WI38 (cell line): ENCODE results near the gene SLAMF1.

Experiments used
- H3K4me3 ChIP-seq: 2 replicates; pipeline ENCODE4 v1.5.1; 2011; ENCODE audit warnings: low read depth, mild to moderate bottlenecking, control low read depth, low read length
- TF ChIP-seq, protein P1 (sequence below): IDR thresholded peaks from 2 replicates; pipeline ENCODE4 v1.5.1; 2012; ENCODE audit warnings: low read depth, mild to moderate bottlenecking, control low read depth, low read length

Gene SLAMF1

GRCh38 chr1:160637821-160638539 is 8.9 kb downstream of the SLAMF1 start:
- TF ChIP-seq, protein P1, sequence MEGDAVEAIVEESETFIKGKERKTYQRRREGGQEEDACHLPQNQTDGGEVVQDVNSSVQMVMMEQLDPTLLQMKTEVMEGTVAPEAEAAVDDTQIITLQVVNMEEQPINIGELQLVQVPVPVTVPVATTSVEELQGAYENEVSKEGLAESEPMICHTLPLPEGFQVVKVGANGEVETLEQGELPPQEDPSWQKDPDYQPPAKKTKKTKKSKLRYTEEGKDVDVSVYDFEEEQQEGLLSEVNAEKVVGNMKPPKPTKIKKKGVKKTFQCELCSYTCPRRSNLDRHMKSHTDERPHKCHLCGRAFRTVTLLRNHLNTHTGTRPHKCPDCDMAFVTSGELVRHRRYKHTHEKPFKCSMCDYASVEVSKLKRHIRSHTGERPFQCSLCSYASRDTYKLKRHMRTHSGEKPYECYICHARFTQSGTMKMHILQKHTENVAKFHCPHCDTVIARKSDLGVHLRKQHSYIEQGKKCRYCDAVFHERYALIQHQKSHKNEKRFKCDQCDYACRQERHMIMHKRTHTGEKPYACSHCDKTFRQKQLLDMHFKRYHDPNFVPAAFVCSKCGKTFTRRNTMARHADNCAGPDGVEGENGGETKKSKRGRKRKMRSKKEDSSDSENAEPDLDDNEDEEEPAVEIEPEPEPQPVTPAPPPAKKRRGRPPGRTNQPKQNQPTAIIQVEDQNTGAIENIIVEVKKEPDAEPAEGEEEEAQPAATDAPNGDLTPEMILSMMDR: no peak

GRCh38 chr1:160637065-160637464 is 9.8 kb downstream of the SLAMF1 start:
- H3K4me3 ChIP-seq: no peak overlapping the region
- TF ChIP-seq, protein P1: no peak

More at GRCh38 chr1:160637821-160638539, 8.9 kb downstream of the SLAMF1 start:
- H3K4me3 ChIP-seq: no peak overlapping the region

DNA sequence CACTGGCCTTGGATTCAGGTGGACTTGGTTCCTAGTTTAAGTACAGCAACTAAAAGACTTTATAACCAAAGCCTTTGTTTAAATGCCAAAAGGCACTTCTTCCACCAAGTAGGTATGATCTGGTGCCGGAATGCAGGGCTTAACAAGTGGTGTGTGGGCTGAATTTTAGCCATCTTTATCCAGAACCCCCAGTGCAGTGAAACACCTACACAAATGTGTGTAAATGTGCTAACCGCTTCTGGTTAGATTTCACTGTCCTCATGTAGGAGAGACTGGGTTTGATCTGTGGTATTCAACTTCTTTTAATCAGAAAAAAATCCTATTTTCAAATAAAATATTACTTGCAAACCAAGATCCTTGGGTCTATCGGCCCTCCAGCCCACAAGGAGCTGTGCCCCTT is 10.3 kb downstream of the SLAMF1 start:
- TF ChIP-seq, protein P1: no peak
- H3K4me3 ChIP-seq: no peak overlapping the region

GRCh38 chr1:160636076-160636475 is 10.8 kb downstream of the SLAMF1 start:
- TF ChIP-seq, protein P1: no peak
- no peak overlapping the region for H3K4me3 ChIP-seq

GRCh38 chr1:160634543-160635491 is 12.0 kb downstream of the SLAMF1 start:
- TF ChIP-seq, protein P1: no peak
- no peak overlapping the region for H3K4me3 ChIP-seq

DNA sequence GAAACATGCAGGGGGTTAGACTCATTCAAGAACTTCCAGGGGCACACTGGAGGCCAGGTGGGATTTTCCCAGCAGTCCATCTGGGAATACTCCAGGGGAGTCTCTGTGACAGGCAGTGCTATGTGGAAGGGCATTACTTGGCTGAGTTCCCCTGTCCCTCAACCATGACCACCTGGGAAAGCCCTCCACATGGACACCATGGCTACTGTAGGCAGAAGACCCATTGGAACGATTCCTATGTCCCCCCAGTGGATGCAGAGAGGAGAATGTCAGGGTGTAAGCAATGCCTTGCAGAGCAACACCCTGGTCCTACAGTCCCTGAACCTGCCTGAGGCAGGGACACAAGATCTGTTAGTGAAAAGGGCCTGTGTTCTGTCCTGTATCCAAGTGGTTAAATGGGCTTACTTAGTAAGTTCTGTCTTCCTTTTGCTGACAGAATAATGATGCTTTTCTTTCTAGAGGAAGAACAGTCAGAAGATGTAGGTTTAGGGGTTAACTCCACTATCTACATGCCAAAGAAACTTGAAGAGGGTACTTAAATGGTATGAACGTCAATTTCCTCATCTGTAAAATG is 13.4 kb downstream of the SLAMF1 start:
- TF ChIP-seq, protein P1: no peak
- no peak overlapping the region for H3K4me3 ChIP-seq
